Pancreas (tissue), 10 donors: ENCODE results near the gene RPIA. TPM values are rescaled to one million over a fixed set of nuclear protein-coding genes. Genes with fewer than 3 reads are reported as not detected.

Experiments used
- ATAC-seq, 4 donors: fragments of 200-7000 bp; cut with Tn5 transposase; one replicate each; pipeline versions ENCODE4 v1.8.0 to v1.9.1; 2020; ENCODE audit warnings: mild to moderate bottlenecking in 4 of 4, moderate library complexity in 4 of 4
- DNase-seq, 6 donors: peaks; one replicate each; pipeline ENCODE4 v3.0.0-alpha.2; 2020
- FAIRE-seq: peaks from 2 replicates; lab custom pipeline; 2012; peaks lifted over from hg19 to GRCh38; lab: Jason Lieb, UNC
- H3K27ac ChIP-seq, 4 donors: fragments of 200-600 bp; sonication (generic); 1 replicate in 3 of 4; 2 replicates in 1 of 4; pipeline versions ENCODE4 v1.5.0 to v1.8.0; 2020
- H3K27me3 ChIP-seq, 4 donors: fragments of 200-600 bp; one replicate each; pipeline ENCODE4 v1.8.0; 2021
- H3K36me3 ChIP-seq, 3 donors: fragments of 200-600 bp; sonication (generic) in 1 of 3; one replicate each; pipeline versions ENCODE4 v1.5.0 to v1.8.0; 2020 to 2021
- H3K4me1 ChIP-seq, 3 donors: fragments of 200-600 bp; one replicate each; pipeline ENCODE4 v1.8.0; 2021
- H3K4me3 ChIP-seq, 4 donors: fragments of 200-600 bp; sonication (generic) in 2 of 4; one replicate each; pipeline versions ENCODE4 v1.5.0 to v1.8.0; 2020 to 2021
- H3K9me3 ChIP-seq, 4 donors: fragments of 200-600 bp; one replicate each; pipeline ENCODE4 v1.8.0; 2021
- WGBS, 2 donors: extraction: QIAGEN DNeasy Blood & Tissue Kit; methylation state at CpG; one replicate each; pipeline ENCODE4 v1.1.7; 2013; 5-methylcytosine and 5-hydroxymethylcytosine counted together
- intact Hi-C, 3 donors: fragments of 100-400 bp; cut with DNase I; formaldehyde crosslinking; loops; one replicate each; pipeline versions ENCODE4 v1.11.1 to v1.14.2; 2022
- polyA plus RNA-seq, 2 donors: library from polyadenylated mRNA; stranded (reverse); fragments of 200-250 nt; gene quantifications; one replicate each; pipeline ENCODE4 v1.2.3, GENCODE V29; 2013
- total RNA-seq, 6 donors: library from RNA; stranded (reverse); fragmentation: NEBNext Ultra II Directional in 4 of 6; extraction: Animal tissue kit (Norgen Biotek cat#: 25700) in 4 of 6; gene quantifications; one replicate each; pipeline versions ENCODE4 v1.2.1 to v1.2.4, GENCODE V29; 2021 to 2023
- TF ChIP-seq, protein P1 (sequence below), 4 donors: fragments of 200-600 bp; sonication (generic) in 3 of 4; IDR thresholded peaks; one replicate each; pipeline versions ENCODE4 v1.5.0 to v1.8.0; 2021; ENCODE audit warnings: antibody characterized with exemption in 4 of 4
- donor health status: healthy with polysubstance abuse.
- donor health status: DM: no; HTN: no; CAD: no; lungs with moderate emphysema.
- donor health status: DM: no; HTN: no; CAD: no.
- donor health status: control.
- donor health status: control.
- donor health status: Bipolar disorder and iron deficiency.
- donor health status: DM: yes; HTN: yes; CAD: no.
- donor health status: DM: no; HTN: no; CAD: no.
- donor health status: DM: no; HTN: no; CAD: no.
- donor health status: DM: yes; HTN: yes; CAD: no.

The RPIA gene
- total and polyA plus RNA-seq, 8 donors: 8.5 to 15.4 (median 10.3) TPM

DNA sequence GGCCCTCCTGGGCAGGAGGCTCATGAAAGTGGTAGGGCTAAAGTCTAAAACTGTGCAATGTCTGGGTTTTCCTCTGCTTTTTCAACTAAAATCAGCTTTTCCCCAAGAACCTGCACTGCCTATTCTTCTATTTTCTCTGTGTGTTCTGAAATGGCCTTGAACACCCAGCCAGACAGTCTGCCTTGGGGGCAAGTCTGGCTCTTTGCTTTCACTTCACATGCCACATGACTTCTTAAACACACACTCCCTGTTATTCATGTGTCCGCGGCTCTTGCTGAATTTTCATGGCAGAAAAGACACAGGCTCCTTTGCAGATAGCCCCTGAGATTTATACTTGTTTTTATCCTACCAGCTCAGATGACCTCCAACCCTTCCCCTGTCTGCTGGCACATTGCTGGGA lies 10.6 kb upstream of the RPIA start:
- no peaks in the 10 kb centered on the region for H3K36me3 ChIP-seq
- no peaks in the 10 kb centered on the region for H3K9me3 ChIP-seq
- WGBS, 2 donors: 36 to 42% methylated on average over 2 of the region's 2 CpGs
- peak overlapping the region in 2 of 4 donors; percentile 72 to 79 for H3K27ac ChIP-seq
- intact Hi-C loops: no loop called here
- FAIRE-seq: no peak
- ATAC-seq: peak; percentile 90 to 97 (median 92)
- H3K4me3 ChIP-seq: no peak overlapping the region
- no peaks in the 10 kb centered on the region for H3K27me3 ChIP-seq
- H3K4me1 ChIP-seq: peaks cover 0 to 8% (median 7%) of the 10 kb centered on the region in 3 donors
- DNase-seq: peak in 4 of 6 donors; percentile 22 to 70 (median 46)
- TF ChIP-seq, protein P1, sequence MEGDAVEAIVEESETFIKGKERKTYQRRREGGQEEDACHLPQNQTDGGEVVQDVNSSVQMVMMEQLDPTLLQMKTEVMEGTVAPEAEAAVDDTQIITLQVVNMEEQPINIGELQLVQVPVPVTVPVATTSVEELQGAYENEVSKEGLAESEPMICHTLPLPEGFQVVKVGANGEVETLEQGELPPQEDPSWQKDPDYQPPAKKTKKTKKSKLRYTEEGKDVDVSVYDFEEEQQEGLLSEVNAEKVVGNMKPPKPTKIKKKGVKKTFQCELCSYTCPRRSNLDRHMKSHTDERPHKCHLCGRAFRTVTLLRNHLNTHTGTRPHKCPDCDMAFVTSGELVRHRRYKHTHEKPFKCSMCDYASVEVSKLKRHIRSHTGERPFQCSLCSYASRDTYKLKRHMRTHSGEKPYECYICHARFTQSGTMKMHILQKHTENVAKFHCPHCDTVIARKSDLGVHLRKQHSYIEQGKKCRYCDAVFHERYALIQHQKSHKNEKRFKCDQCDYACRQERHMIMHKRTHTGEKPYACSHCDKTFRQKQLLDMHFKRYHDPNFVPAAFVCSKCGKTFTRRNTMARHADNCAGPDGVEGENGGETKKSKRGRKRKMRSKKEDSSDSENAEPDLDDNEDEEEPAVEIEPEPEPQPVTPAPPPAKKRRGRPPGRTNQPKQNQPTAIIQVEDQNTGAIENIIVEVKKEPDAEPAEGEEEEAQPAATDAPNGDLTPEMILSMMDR (IDR thresholded peaks at IDR 0.05): no peak

DNA sequence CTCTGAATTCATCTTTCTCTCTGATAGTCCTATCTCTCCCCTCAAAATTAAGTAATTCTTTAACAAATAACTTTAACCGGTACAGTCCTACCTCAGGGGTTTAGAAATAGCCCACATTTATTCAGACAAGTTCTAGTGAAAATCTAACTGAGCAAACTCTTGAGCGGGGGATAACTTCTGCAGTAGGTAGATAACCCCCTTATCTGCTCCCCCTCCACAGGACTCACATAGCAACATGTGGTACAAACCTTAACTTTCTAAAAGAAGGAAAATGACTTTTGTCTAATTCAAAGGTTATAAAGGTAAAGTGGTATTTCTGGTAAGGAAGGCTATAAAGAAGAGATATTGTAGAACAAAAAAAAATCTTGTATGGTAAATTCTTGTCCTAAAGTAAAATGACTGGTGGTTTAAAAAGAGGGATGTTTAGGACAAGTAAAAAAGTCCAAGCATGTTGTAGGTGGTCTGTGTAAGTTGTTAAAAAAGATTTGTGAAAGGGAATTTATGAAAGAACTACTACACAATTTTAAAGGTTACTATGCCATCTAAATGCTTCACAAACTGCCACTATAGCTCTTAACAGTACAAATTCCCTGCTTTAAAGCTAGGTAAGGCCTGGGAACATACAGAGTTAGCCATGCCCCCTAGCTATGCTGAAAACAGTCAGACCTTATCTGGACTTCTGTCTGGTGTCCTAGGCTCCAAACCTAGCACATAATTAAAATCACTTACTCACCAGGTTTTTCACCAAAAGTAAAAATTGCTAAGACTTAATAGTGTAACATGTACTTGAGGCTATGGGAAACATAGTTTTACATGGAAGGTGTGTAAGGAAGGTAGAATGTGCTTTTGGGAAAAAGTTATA lies 8.1 kb upstream of the RPIA start:
- TF ChIP-seq, protein P1 (IDR thresholded peaks at IDR 0.05): no peak
- no peak for FAIRE-seq
- Histone ChIP-seq H3K4me1 (peaks cover 0 to 8% (median 7%) of the 10 kb centered on the region in 3 donors), H3K36me3 (no peaks in the 10 kb centered on the region), H3K4me3 (no peak overlapping the region), H3K27me3 (no peaks in the 10 kb centered on the region), H3K27ac (no peak overlapping the region), H3K9me3 (no peaks in the 10 kb centered on the region)
- DNase-seq: no peak
- intact Hi-C loops: no loop called here
- 46 to 47% methylated on average over 2 of the region's 2 CpGs for WGBS, 2 donors
- no peak for ATAC-seq

DNA sequence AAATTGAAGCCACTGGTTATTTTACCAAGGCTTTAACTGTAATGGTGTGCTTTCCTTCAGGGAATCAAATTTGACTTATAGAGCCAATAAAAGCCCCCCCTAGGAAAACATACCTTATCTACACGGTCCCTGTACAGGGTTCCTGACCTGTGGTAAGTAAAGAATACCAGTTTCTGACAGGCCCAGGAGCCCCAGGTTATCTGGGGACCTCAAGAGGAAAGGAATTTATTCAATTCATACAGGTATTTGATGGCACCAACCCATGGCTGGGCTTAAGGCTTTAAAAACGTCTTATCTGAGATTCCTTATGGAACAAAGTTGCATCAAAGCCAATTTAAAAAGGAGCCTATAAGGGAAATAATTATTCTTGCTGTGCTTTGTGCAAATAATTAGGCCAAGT lies 7.0 kb upstream of the RPIA start:
- Histone ChIP-seq H3K4me1 (peaks cover 0 to 8% (median 7%) of the 10 kb centered on the region in 3 donors), H3K4me3 (no peak overlapping the region), H3K9me3 (no peaks in the 10 kb centered on the region), H3K27ac (no peak overlapping the region), H3K27me3 (no peaks in the 10 kb centered on the region), H3K36me3 (no peaks in the 10 kb centered on the region)
- intact Hi-C loops: no loop called here
- DNase-seq (no peak), FAIRE-seq (no peak), ATAC-seq (no peak)
- 31 to 52% methylated on average over 2 of the region's 2 CpGs for WGBS, 2 donors
- TF ChIP-seq, protein P1 (IDR thresholded peaks at IDR 0.05): no peak

DNA sequence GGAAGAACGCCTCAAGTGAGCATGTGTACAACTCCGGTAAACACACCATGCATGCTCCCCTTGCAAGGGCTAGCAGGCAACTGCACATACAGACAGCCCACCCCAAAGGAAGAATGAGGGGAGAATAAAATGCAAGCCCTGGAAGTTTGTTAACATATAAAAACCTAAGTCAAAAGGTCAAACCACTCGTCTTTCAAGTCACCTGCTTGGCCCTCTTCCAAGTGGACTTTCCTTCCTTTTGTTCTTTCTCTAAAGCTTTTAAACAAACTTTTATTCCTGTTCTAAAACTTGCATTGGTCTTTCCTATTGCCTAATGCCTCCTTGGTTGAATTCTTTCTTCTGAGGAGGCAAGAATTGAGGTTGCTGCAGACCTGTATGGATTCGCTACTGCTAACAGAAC lies 5.2 kb upstream of the RPIA start:
- no peak for DNase-seq
- 72 to 77% methylated on average over 4 of the region's 4 CpGs for WGBS, 2 donors

More for the DNA sequence above, 5.2 kb upstream of the RPIA start:
- intact Hi-C loops: no loop called here
- no peaks in the 10 kb centered on the region for H3K27me3 ChIP-seq
- no peaks in the 10 kb centered on the region for H3K36me3 ChIP-seq
- no peak overlapping the region for H3K4me3 ChIP-seq
- peaks cover 0 to 10% (median 8%) of the 10 kb centered on the region in 3 donors for H3K4me1 ChIP-seq
- H3K27ac ChIP-seq: no peak overlapping the region
- ATAC-seq: no peak
- no peak for FAIRE-seq
- TF ChIP-seq, protein P1 (IDR thresholded peaks at IDR 0.05): no peak
- no peaks in the 10 kb centered on the region for H3K9me3 ChIP-seq
